ENCODE results near the gene NAP1L4.

The NAP1L4 gene

DNA sequence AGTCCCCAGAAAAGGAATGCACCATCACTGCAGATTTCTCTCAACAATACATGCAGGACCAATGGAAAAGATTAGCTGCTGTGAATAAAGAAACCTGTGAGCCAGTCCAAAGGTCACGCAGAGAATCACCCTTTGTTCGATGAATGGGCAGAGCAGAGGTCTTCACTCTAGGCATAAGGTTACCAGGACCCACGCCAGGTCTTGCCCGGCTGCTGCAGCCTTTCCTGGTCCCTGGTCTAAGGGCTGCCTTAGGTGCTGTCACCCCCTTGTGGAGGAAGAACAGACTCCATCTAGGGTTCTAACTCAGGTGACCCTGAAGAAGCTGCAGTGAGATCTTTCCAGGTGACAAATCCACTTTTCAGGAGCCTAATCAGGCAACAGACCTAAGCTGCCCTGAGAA, 29.0 kb upstream of the NAP1L4 start:
- TF ChIP-seq, protein P1, sequence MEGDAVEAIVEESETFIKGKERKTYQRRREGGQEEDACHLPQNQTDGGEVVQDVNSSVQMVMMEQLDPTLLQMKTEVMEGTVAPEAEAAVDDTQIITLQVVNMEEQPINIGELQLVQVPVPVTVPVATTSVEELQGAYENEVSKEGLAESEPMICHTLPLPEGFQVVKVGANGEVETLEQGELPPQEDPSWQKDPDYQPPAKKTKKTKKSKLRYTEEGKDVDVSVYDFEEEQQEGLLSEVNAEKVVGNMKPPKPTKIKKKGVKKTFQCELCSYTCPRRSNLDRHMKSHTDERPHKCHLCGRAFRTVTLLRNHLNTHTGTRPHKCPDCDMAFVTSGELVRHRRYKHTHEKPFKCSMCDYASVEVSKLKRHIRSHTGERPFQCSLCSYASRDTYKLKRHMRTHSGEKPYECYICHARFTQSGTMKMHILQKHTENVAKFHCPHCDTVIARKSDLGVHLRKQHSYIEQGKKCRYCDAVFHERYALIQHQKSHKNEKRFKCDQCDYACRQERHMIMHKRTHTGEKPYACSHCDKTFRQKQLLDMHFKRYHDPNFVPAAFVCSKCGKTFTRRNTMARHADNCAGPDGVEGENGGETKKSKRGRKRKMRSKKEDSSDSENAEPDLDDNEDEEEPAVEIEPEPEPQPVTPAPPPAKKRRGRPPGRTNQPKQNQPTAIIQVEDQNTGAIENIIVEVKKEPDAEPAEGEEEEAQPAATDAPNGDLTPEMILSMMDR (conservative IDR thresholded peaks at IDR 0.05; ENCODE audit: low read depth), result peak; percentile 46
- ChIA-PET CTCF (interaction anchor here (0.5 to 2.0 kb wide), 11 partner anchors 23 to 195 kb away, joined by 3 to 7 read pairs (median 3); no protein-coding TSS in a partner anchor), POLR2A (ENCODE audit: low non-redundant PET) (no interaction called here)
- peak; percentile 52 for DNase-seq (ENCODE audit: low spot score)
- 0 out of 2 replicates have a peak overlapping the region, but pooled peaks have one; percentile 20 for H3K27ac ChIP-seq

DNA sequence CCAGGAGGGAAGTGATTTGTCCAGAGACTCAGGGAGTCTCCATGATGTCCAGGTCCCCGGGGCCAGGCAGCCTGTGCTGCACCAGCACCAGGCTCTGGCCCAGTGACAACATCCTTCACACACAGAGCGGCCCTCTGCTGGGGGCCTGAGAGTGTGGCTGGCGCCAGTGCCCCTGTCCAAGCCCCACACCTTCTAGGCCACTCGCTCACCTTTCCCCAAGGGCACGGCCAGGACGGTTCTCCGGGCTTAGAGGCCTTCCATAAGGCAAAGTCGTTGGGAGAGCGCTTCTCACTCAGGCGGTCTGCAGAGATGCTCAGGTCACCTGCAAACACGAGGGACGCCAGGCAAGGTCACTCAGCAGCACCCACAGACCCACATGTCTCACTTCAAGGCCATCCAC, 27.9 kb upstream of the NAP1L4 start:
- TF ChIP-seq, protein P1 (conservative IDR thresholded peaks at IDR 0.05; ENCODE audit: low read depth), result no peak
- H3K27ac ChIP-seq, result no peak overlapping the region
- POLR2A ChIA-PET (ENCODE audit: low non-redundant PET), result no interaction called here
- DNase-seq (ENCODE audit: low spot score), result no peak
- CTCF ChIA-PET, result interaction anchor here (0.7 kb wide), 1 partner anchor 73 kb away, joined by 4 read pairs; no protein-coding TSS in a partner anchor

DNA sequence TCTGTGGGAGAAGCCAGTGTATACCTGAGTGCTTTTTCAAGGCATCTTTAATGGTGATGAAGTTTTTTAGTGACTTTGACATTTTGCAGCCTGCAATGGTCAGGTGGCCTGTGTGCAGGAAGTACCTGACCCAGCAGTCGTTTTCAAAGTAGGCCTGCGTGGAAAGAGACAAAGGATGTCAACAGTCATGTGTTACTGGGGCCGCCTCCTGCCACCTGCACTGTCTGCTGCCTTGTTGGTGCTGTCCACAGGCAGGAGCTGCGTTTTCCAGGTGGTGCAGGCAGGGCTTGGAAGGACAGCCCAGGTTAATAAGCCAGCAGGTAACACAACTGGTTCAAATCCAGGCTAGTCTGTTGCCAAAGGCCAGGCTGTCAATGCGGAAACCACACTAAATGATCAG, 26.5 kb upstream of the NAP1L4 start:
- CTCF ChIA-PET, result no interaction called here
- POLR2A ChIA-PET (ENCODE audit: low non-redundant PET), result no interaction called here
- TF ChIP-seq, protein P1 (conservative IDR thresholded peaks at IDR 0.05; ENCODE audit: low read depth), result no peak
- no peak overlapping the region for H3K27ac ChIP-seq
- DNase-seq (ENCODE audit: low spot score), result no peak

DNA sequence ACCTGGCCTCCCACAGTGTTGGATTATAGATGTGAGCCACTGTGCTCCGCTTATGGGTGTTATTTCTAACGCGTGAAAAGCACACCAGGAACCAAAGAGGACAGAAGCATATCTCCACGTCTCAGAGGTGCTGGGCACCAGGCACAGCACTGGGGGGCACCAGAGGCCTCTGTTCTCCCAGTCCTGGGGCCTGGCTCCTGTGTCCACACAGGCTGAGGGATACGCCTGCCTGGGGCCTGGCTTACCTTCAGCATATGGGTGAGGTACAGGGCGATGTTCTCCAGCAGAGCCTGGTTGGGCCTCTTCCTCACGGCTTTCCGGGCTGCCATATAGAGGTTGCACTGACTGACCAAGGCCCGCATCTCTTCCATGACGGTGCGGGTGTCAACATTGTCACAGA, 24.7 kb upstream of the NAP1L4 start:
- ChIA-PET CTCF (interaction anchor here (0.7 kb wide), 1 partner anchor 73 kb away, joined by 3 read pairs; no protein-coding TSS in a partner anchor), POLR2A (ENCODE audit: low non-redundant PET) (no interaction called here)
- no peak for DNase-seq (ENCODE audit: low spot score)
- H3K27ac ChIP-seq, result no peak overlapping the region
- TF ChIP-seq, protein P1 (conservative IDR thresholded peaks at IDR 0.05; ENCODE audit: low read depth), result no peak

DNA sequence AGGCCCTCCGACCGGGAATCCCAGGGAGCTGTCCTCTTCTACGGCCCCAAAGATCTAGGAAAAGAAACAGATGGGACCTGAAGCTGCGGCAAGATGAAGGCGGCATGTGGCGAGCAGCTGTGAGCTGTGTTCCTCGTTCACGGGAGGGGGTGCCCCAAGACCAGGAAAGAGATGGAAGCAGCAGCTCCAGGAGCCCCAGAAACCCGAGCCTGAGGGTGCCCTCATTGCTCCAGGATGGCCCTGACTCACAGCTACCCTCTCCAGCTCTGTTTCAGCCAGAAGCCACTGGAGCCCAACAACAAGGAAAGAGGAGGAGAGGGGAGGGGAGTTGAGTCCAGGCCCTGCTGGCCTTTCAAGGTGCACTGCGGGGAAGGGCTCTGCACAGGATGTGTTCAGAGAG, 23.7 kb upstream of the NAP1L4 start:
- DNase-seq (ENCODE audit: low spot score), result no peak
- TF ChIP-seq, protein P1 (conservative IDR thresholded peaks at IDR 0.05; ENCODE audit: low read depth), result no peak
- ChIA-PET POLR2A (ENCODE audit: low non-redundant PET) (no interaction called here), CTCF (interaction anchor here (0.6 kb wide), 1 partner anchor 941 kb away, joined by 3 read pairs; no protein-coding TSS in a partner anchor)
- H3K27ac ChIP-seq, result peak overlapping the region; percentile 11

DNA sequence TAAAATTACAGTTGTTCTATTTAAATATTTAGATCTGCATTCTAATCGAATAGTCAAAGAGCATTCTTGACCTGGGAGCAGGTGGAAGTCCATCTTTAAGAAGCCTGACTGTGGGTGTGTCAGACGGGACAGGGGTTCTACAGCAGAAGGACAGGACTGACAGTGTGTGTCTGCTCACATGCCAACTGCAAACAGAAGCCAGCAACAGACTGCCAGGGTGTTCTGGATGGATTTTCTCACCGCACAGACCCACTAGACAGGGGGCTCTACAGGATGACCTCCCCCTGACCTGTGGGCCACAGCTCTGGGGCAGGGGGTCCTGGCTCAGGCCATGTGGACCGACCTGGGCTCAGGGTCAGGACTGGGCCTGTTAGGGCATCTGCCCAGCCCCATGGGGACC, 22.8 kb upstream of the NAP1L4 start:
- ChIA-PET POLR2A (ENCODE audit: low non-redundant PET) (no interaction called here), CTCF (interaction anchor here (0.6 kb wide), 2 partner anchors 37 to 61 kb away, joined by 3 to 4 read pairs; no protein-coding TSS in a partner anchor)
- TF ChIP-seq, protein P1 (conservative IDR thresholded peaks at IDR 0.05; ENCODE audit: low read depth), result no peak
- H3K27ac ChIP-seq, result peak overlapping the region; percentile 11; the same call in 1 of the 2 replicates
- DNase-seq (ENCODE audit: low spot score), result no peak

Measured in RWPE1 (cell line).